Mammary epithelial cell (primary cell): Measurements from ENCODE around the gene SNX30.

Source experiments
- EZH2 ChIP-seq: IDR thresholded peaks from 2 replicates; pipeline ENCODE4 v1.6.1; 2012; ENCODE audit warnings: low read length, inconsistent platforms, borderline replicate concordance
- TF ChIP-seq, protein P1 (sequence below), 2 donors: IDR thresholded peaks in 1 of 2; conservative IDR thresholded peaks in 1 of 2; 2 replicates each; pipeline ENCODE4 v1.5.1; 2011 to 2012; ENCODE audit warnings: inconsistent platforms in 2 of 2, low read length in 2 of 2, mild to moderate bottlenecking in 2 of 2, control low read depth in 1 of 2, low read depth in 1 of 2; ENCODE audit not compliant: insufficient read depth in 1 of 2; ENCODE audit errors: extremely low read depth in 1 of 2

DNA sequence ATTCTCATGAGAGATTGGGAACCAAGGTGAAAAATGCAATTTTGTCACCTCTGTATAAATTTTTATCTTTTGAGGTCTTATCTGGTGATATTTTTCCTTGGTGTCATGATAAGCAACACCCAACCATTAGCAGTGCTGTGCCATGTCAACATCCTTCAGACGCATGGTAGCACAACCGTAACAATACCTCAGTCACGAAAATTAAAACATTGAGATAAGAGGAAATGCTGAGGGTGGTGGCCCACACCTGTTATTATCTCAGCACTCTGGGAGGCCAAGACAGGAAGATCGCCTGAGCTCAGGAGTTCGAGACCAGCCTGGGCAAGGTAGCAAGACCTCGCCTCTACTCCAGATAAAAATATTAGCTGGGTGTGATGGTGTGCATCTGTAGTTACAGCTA, 107.4 kb downstream of the SNX30 start:
- TF ChIP-seq, protein P1, sequence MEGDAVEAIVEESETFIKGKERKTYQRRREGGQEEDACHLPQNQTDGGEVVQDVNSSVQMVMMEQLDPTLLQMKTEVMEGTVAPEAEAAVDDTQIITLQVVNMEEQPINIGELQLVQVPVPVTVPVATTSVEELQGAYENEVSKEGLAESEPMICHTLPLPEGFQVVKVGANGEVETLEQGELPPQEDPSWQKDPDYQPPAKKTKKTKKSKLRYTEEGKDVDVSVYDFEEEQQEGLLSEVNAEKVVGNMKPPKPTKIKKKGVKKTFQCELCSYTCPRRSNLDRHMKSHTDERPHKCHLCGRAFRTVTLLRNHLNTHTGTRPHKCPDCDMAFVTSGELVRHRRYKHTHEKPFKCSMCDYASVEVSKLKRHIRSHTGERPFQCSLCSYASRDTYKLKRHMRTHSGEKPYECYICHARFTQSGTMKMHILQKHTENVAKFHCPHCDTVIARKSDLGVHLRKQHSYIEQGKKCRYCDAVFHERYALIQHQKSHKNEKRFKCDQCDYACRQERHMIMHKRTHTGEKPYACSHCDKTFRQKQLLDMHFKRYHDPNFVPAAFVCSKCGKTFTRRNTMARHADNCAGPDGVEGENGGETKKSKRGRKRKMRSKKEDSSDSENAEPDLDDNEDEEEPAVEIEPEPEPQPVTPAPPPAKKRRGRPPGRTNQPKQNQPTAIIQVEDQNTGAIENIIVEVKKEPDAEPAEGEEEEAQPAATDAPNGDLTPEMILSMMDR (conservative IDR thresholded peaks at IDR 0.05 in 1 of 2, IDR thresholded peaks at IDR 0.05 in 1 of 2; ENCODE audit: extremely low read depth in 1 of 2, insufficient read depth in 1 of 2, low read depth in 1 of 2, low read length in 2 of 2) = no peak
- no peak for TF ChIP-seq EZH2
